NCI-H2227 treated with DMSO at 0.1 percent for 48 hours (cell line): ENCODE data around the gene PAX2.
A peak's percentile ranks its signal among the peaks of the same experiment; 100 is the strongest.

Experiments
- DNase-seq: peaks from one replicate; lab custom pipeline; 2025; lab: John Stamatoyannopoulos, UW

PAX2 gene

DNA sequence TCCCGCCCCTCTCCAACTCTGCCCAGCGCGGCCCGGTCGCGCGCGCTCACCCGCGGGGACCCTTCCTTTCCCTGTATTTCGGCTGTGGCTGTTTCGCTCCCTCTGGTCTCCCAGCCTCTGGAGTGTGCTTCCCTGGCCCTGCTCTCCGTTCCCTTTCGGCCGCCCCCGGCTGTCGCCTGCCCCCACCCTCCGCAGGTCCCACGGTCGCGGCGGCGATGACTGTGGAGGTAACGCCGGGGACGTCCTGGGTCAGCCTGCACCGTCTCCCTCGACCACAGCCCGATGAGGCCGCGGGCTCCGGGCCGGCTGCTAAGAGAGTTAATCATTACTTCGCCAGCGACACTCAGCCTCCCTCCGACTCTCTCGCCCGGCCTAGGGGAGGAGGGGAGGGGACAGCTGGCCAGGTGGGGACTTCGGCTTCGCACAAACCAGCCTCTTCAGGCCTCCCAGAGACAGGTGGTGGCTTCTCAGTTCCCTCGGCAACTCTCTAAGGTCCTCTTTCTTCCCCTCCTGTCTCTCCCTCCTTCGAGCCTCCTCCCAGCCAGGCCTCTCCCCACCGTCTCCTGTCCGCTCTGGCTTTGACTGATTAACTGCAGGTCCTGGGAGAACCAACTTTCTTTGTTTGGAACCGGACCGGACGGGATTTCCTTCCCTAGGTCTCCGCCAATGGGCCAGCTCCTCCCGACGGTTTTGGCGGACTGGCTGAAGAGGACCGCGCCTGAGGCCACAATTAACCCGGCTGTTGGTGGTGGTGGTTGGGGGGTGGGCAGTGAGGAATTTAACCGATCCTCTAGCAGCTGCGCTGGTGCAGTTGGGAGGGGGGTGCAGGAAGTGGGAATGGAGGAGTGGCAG lies 5.6 kb upstream of the PAX2 start:
- DNase-seq: no peak

DNA sequence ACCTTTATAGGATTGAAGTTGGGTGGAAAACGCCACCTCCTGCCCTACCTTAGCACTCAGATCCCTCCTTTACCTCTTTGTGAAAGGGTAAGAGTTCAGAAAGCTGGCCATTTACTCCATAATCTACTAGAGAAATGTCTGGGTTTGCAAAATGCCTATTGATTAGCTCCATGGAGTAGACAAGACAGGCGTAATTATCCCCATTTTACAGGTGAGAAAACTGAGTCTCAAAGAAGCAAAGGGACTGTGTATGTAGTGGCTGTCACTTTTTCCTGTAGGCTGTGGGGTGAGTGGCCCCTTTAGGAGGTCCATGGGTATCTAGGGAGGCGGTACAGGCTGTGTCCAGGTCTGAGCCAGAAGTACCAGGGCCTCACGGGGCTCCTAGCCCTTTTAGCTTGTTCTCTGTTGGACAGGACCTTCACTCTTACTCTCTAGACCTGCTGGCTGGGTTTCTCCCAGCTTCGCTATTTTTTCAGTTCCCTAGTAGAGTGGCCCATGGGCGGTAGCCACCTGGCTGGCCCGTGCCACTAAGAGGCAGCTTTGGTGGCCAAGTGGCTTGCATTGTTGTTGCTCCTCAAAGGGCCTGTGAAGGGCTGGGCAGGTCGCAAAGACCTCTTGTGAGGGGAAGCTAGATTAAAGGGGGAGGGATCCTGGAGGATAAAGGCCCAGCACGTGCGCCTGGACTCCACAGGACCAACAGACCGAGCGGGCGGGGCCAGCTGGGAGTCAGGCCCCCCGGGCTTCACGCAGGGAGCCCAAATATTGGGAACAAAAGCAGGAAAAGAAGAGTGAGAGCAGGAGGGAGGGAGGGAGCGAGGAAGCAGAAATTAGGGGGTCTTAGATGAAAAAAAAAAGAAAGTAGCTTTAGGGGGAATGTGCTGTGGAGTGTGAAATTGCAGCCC lies 4.7 kb upstream of the PAX2 start:
- no peak for DNase-seq

DNA sequence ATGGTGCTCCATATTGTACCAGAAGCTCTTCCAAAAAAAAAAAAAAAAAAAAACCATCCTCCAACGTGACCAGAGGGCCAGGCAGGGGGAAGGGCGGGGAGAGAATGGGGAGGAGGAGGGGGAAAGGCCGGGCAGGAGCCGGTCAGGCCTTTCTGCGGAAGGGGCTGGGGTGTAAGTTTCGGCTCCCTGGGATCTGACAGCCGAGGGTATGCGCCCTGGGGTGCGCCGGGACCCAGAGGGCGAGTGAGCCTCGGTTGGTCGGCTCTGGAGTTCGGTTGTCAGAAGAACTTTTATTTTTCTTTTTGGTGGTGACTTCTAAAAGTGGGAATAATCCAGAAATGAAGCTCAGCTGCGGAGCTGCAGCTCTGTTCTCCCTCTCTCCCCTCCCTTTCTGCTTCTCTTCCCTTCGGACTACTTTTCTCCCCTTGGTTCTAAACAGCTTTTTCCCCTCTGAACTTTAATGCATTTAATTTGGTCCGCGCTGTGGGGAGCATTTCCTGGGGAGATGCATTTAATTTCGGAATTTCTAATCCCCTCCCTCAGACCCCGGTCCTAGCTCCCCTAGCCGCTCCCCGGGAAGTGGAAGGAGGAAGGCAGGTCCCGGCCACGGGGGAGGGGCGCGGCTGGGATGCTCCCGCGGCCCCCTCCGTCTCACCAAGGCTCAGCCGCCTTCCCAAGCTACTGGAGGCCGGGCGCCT lies 3.9 kb upstream of the PAX2 start:
- DNase-seq: no peak

DNA sequence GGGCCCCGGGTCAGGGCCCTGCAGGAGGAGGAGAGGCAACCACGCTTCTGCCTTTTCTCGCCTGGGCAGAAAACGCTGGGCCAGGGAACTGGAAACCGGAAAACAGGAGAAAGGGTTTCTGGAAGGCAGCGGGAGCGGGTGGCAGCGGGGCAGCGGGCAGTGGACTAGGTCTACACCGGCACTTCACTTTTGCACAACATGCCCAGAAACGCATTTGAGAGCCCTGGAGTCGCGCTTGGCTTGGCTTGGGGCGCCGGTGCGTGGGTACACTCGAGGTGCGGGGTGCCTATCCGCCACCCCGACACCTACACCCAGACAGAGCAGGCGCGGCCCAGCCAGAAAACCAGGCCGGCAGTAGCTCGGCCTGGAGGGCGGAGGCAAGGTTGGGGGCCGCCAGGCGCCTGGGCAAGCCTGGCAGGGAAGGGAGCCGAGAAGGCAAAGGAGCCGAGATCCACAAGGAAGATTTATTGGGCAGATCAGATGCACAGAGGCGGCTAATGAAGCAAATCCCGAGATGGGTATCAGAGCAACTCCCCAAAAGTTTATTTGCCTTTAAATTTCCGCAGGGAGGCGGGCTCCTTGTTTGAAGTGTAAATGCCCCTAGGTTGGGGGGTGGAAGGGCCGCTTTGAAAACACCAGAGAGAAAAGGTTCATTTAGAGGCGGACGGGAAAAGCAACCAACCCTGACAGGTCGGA lies 3.2 kb upstream of the PAX2 start:
- DNase-seq: no peak

DNA sequence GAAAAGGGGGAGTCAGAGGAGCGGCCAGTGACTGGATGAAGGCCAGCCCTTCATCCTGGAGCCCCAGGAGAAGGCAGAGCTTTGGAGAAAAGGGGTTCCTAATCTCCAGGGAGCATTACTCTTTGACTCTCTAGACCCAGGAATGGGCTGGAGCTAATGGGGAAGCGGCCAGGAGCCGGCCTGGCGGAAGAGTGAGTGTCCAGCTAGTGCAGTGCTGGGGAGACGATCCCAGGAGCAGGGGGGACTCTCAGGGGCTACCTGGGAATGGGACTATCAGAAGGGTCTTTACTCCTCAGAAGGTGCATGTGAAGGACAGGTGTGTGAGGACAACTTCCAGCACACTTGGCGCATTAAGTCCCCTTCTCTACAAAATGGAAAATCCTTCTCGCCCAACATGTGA lies 2.4 kb upstream of the PAX2 start:
- no peak for DNase-seq

DNA sequence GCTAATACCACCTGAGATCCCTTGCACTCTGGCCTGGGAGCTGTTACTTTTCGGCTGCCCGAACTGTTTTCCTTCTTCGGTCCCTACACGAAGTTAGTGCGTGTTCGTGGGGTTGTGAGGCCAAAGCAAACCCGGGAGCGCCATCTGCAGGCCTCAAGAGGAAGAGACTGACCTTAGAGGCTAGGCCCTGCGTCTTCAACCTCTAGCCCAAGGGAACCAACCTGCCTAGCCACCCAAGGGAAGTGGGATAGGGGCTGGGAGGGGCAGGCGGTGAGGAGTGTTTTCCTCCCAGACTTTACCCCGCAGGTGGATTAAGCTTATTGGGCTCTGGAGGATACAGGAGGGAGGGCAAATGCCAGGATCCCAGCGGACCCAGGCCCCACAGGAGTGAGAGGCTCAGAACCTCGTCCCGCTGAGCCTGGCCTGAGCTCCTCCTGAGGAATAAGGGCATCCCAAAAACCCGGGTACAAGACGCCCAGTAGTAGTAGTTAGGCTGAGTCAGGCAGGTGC lies 1.7 kb upstream of the PAX2 start:
- DNase-seq: no peak

DNA sequence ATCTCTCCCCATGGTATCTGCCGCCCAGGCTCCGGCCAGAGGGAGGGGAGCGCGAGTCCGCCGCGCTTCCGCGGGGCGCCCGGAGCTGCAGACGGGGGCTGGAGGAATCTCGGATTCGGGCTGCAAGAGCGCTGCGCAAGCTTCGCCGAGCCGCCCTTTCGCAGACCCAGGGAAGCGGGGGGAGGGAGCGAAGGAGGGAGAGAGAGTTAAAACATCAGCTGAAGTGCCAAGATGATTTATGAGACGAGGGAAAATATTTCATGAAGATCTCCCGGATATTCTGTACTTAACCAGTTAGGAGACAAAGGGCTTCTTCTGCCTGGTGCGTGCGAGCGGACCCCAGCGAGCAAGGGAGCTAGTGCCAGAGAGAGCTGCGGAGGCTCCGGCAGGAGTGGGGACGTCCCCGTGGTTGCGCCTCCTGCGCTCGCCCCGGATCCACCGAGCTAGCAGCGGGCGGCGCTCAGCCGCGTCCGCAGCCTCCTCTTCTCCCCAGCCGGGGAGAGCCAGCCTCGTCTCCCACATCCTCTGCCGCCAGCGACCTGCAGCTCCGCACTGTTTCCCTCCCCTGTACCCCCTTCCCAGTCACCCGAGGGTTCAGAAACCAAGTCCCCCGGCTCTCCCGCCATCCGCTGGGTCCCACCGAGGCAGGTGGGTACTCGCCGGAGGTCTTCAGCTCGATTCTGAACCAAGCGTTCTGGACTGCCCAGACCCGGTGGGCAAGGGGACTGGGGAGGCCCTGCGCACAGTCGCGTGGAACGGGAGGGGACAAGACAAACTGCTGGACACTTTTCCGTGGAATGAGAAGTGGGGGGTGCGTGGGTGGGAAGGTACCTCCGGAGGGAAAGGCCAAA lies 1.0 kb upstream of the PAX2 start:
- peak; percentile 22 for DNase-seq

DNA sequence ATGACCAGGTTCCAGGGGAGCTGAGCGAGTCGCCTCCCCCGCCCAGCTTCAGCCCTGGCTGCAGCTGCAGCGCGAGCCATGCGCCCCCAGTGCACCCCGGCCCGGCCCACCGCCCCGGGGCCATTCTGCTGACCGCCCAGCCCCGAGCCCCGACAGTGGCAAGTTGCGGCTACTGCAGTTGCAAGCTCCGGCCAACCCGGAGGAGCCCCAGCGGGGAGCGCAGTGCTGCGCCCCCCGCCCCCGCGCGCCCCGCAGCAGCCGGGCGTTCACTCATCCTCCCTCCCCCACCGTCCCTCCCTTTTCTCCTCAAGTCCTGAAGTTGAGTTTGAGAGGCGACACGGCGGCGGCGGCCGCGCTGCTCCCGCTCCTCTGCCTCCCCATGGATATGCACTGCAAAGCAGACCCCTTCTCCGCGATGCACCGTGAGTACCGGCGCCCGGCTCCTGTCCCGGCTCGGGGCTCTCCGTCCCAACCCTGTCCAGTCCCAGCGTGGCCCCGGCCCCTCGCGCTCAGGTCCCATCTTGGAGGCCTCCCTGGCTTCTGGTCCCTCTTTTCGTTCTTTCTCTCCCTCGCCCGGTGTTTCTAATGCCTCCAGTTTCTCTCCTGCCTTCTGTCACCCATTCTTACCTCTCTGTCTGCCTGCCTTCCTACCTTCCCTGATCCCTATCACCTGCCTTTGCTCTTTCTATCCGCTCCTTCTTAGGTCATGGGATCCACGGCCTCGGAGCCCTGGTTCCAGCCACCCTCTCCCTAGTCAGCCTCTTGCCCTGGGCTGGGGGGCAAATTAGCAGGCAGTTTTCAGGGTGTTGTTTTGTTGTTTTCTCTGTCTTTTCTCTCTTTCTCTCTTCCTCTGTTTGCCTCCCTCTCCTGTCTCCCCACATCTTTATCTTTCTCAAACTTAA lies 751 bp downstream of the PAX2 start:
- no peak for DNase-seq

DNA sequence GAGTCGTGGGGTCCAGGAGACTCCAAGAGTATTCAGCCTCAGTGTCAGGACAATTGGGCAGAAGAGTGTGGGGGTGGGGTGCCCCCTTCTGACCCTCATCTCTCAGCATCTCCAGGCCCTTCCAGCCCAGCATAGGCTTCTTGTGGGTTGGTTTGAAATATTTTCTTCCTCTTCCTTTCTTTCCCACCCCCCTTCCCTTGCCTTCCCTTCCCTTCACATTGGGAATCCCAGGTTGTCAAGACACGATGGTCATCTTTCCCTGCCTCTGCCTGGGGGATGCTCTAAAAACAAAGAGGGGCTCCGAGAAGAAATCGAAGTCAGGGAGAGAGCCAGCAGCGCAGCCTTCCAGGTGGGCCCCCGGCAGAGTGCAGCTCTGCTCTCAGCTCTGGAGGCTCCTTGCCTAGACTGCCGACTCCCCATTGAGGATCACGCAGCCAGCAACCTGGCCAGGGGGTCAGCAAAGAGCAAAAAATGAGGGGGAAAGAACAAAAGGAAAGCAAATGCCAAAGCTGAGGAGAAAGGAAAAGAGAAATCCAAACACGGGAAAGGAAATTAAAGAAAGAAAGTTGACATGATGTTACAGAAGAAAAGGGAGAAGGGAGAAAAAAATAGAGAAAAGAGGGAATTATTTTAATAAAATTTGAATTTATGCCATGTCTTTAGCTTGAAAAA lies 1.5 kb downstream of the PAX2 start:
- DNase-seq: no peak

DNA sequence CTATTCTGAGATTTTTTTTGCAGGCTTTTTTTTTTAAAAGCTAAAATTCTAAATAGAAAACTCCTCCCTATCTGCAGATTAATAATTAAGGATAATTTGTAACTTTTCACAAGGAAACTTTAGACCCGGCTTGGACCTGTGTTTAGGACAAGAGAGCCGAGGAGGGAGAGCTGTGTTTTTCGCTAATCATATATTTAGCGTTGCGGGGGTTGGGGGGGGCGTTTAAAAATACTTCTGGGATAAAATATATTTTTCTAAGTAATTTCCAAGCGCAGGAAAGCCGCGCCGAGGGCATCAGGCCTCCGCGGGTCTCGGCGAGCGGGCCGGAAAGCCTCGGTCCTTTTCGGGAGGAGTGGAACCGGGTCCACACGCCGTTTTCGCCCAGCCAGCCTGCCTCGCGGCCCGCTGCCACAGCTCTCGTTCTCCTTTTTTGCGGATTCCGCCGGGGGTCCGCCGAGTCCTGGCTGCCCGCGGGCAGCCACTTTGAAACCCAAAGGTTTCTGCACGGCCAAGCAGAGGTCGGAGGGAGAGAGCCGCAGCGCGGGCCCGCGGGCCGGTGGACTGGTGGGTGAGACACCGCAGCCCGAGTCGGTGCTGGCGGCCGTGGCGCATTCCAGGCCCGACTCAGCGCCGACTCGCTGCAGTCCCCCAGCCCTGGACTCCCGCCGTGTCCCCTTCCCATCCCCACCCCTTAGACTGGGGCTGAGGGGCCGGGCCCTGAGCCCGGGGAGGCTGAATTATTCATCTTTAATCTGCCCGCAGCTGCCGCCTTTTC lies 2.3 kb downstream of the PAX2 start:
- DNase-seq: no peak

DNA sequence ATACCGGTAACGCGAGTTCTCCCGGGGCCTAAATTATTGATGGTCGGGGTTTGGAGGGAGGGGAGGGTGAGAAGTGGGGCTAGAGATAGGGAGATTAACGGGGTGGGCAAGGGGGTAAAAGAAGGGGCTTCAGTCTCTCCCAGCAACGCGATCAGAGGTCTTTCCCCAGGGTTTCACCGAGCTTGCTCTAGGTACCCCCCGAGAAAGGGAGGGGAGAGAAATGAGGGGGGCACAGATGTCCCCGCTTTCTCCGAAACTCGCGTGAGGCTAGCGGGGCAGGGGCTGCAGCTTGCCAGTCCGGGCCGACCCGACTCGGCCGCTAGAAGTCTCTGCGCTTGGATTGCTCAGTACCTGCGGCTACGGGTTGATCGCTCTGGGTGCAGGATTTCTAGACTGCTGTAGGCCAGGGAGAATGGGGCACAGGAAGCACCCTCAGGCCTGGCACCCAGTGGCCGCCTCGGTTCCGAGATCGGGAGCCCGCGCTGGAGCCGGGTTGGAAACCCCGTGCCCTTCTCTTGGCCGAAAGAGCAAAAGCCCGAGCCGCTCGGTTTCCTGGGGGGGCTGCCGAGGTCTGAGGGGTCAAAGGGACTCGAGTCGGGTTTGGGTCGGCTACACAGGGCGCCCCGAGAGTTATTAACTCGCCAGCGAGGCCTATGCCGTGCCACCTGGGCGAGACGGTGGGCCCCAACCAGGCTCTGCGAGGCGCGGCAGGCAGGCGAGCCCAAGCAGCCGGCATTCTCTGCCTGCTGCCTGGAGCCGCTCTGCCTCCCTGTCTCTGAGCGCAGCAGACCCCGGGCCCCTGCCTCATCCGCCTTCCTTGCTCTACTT lies 3.1 kb downstream of the PAX2 start:
- DNase-seq: no peak

DNA sequence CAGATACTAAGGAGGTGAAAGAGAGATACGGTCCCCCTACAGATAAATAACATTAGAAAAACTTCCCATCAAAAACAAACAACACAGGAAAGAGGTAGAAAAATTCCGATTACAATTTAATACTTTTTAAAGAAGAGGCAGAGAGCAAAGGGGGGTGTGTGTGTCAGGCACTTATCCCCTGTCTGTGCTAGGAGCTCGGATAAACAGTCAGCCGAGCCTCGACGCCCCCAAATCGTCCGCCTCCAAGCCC lies 3.6 kb downstream of the PAX2 start:
- no peak for DNase-seq

DNA sequence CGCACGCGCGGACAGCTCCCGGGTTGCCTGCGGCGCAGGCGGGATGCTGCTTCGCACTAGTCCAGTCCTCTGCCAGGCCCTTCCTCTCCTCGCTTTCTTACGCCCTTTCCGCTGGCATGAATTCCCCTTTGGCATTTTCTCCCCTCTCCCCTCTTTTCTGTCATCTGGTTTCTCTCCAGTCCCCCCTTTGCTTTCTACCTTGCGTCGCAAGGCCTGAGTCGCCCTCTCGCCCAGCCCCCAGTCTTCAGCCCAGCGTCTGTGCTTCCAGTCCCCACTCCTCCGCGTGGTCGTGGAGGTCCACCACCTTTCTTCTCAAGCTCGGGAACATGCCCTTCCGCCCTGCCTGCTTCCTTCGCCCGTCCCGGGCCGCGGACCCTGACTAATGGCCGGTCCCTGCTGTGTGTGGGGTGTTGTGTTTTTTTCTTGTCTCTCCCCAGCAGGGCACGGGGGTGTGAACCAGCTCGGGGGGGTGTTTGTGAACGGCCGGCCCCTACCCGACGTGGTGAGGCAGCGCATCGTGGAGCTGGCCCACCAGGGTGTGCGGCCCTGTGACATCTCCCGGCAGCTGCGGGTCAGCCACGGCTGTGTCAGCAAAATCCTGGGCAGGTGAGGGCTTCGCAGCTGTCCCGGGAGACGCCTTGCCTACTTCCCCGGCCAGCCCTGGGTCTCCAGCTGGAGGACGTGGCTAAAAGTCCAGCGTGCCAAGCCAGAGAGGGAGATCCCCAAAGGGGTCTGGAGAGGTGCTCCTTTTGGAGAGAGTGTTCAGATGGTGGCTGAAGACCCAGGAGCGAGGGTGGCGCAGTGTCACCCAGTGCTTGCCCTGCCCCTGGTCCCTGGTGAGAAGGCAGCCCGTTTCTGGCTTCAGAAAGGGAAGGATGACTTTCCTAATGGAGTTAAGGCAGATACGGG lies 4.2 kb downstream of the PAX2 start:
- DNase-seq: no peak

DNA sequence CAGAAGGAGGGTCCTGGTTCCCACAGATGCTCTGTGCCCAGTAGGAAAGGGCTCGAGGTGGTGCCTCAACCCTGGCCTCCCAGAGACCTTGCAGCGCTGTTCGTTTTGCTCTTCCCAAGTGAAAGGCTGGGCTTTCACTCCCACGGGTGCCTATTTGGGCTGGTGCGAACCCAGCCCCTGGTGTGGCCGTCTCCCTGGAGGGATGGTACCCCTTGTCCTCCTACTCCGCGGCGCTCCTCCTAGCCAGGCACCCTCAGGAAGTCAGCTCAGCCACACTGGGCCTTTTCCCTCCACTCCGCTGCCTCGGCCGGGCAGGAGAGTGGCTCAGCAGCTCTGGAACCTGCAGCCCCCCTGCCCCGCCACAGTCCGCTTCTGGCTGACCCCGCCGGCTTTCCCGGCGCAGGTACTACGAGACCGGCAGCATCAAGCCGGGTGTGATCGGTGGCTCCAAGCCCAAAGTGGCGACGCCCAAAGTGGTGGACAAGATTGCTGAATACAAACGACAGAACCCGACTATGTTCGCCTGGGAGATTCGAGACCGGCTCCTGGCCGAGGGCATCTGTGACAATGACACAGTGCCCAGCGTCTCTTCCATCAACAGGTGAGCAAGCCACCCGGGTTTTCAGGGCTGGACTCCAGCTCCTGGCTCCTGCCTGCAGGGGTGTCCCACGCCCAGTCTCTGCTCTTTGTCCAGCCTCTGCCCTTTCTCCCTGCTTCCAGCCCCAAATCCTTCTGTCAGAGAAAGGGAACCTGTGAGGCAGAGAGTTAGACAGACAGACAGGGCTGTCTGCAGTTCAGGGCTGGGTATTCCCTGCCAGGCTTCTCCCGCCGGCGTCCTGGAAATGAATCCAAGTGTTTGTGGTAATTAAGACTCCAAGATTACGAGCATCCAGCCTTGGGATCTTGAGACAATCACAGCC lies 5.2 kb downstream of the PAX2 start:
- no peak for DNase-seq

DNA sequence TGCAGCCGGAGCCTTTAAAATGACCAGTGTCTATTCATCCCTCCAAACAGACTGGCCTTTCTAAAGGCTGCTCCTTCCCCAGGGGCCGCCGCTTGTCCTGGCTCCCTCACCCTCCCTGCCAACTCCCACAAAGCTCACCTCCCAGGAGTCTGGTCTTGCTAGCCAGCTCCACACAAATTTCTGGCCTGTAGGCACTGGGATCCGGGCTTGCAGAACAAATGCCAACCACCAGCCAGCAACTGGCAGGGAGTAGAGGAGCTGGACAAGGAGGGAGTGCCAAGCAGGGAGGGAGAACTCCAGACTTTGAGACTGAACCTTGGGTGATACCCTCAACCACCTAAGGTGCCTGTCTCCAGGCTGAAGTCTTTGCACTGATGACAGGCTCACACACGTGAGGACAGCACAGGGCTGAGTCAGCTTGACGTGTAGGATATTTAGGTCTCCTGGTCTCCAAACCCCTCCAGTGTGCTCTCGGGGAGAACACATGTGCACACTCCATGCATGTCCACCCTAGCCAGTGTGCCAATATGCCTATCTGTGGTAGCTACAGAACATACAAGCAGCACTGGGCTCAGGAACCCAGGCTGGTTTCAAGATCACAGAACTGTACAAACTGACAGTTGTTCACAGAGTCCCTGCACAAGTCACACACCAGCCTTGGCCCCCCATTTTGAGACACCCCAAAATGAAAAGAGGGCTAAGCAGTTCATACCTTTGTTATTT lies 6.0 kb downstream of the PAX2 start:
- DNase-seq: no peak
